Measurements from ENCODE around the gene CPVL.

GRCh38 chr7:28958235-28958979, 187.9 kb downstream of the CPVL start, which contains the start of gene TRIL:
- TF ChIP-seq POLR2AphosphoS5 (IDR thresholded peaks at IDR 0.05) = no peak
- TF ChIP-seq, protein P1, sequence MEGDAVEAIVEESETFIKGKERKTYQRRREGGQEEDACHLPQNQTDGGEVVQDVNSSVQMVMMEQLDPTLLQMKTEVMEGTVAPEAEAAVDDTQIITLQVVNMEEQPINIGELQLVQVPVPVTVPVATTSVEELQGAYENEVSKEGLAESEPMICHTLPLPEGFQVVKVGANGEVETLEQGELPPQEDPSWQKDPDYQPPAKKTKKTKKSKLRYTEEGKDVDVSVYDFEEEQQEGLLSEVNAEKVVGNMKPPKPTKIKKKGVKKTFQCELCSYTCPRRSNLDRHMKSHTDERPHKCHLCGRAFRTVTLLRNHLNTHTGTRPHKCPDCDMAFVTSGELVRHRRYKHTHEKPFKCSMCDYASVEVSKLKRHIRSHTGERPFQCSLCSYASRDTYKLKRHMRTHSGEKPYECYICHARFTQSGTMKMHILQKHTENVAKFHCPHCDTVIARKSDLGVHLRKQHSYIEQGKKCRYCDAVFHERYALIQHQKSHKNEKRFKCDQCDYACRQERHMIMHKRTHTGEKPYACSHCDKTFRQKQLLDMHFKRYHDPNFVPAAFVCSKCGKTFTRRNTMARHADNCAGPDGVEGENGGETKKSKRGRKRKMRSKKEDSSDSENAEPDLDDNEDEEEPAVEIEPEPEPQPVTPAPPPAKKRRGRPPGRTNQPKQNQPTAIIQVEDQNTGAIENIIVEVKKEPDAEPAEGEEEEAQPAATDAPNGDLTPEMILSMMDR (IDR thresholded peaks at IDR 0.05) = no peak
- no peak for TF ChIP-seq POLR2A (IDR thresholded peaks at IDR 0.05)

Data from prostate gland (tissue), 2 donors.